Measurements from ENCODE around the gene PLCXD3.

GRCh38 chr5:41508186-41508585 is 2.2 kb downstream of the PLCXD3 start:
- no peak for TF ChIP-seq EP300 (IDR thresholded peaks at IDR 0.05; ENCODE audit: low read length)
- TF ChIP-seq ZMIZ1 (IDR thresholded peaks at IDR 0.05; ENCODE audit: low read depth in 2 of 2, low read length in 2 of 2) = no peak
- TF ChIP-seq CBX8 (IDR thresholded peaks at IDR 0.05; ENCODE audit: borderline replicate concordance, extremely low read depth, low read depth, low read length, poor library complexity, severe bottlenecking) = no peak
- TF ChIP-seq CTCF (IDR thresholded peaks at IDR 0.05 in 2 of 3, conservative IDR thresholded peaks at IDR 0.05 in 1 of 3; ENCODE audit: insufficient read depth in 2 of 3, low read depth in 1 of 3, low read length in 3 of 3) = no peak
- no peak for TF ChIP-seq STAT6 (CRISPR knock-in tag; IDR thresholded peaks at IDR 0.05)
- no peak for TF ChIP-seq EZH2 (IDR thresholded peaks at IDR 0.05; ENCODE audit: borderline replicate concordance, low read depth, low read length)
- TF ChIP-seq FOS (IDR thresholded peaks at IDR 0.05; ENCODE audit: extremely low read depth, insufficient read length) = no peak
- TF ChIP-seq MAFK (IDR thresholded peaks at IDR 0.05; ENCODE audit: low read length) = no peak
- TF ChIP-seq JUND (IDR thresholded peaks at IDR 0.05; ENCODE audit: borderline replicate concordance, low read depth, low read length) = no peak
- TF ChIP-seq JUND (tag; IDR thresholded peaks at IDR 0.05; ENCODE audit: borderline replicate concordance, low read depth, low read length) = no peak

All from K562 (cell line).